ENCODE data around the gene ASF1B. TPM values are rescaled to one million over a fixed set of nuclear protein-coding genes. Genes with fewer than 3 reads are reported as not detected.
A peak's percentile ranks its signal among the peaks of the same experiment; 100 is the strongest.

The ASF1B gene
- polyA plus RNA-seq, 3 donors = 15.5 to 23.0 (median 20.0) TPM

DNA sequence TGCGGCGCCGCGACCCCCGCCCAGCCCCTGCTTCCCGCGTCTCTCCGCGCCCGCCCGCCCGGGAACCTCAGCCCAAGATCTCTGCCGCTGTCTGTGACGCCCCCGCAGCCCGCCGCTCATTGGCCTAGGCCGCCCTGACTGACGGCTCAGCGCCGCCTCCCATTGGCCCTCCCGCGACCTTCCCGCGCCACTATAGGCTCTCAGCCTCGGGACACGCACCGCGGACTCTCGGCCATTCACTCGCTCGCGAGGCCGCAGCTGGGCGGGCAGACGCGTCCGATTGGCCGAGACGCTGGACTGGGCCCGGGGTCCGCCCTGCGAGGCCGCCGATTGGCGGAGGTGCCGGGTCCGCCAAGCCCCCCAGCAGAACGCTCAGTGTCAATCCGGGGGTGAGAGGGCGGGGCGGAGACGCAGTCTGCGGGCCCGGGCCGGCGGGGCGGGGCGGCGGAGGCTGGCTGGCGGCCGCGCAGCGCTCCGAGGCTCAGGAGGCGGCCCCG is 18.7 kb downstream of the ASF1B start, which contains the start of gene PRKACA:
TSS of gene PRKACA (minus strand) at position 95 of the 497 bp plus-strand sequence. CDS start 215 bp downstream, outside the sequence.
- peak; percentile 86 to 99 (median 98) for DNase-seq (ENCODE audit: extremely low read depth in 1 of 11, low read depth in 9 of 11, low spot score in 4 of 11)

DNA sequence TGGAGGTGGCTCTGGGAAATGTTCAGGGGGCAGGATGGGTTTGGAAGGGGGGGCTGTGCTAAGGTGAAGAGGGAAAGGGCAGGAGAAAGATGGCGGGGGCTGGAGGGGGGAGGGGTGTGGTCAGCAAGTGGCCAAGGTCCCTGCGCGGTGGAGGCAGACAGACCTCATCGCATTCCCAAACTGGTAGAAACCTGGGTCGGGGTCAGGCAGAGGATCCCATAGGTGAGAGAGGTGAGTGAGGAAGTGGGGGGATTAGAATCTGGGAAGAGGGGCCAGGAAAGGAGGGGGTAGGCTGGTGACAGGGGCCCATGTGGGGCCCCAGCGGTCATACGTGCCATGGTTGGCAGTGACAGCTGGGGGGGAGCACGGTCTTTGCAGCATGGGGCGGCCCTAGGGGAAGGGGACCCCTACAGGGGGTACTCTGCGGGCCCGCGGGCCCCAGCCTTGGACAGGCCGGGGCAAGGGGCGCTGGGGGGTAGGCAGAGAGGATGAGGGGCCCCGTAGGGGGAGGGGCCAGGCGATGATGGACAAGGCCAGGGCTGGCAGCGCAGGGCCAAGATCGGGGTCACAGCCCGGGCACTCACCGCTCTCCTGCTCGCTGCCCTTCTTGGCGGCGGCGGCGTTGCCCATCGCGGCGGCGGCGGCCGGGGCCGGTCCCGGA is 19.3 kb downstream of the ASF1B start:
- no peak for DNase-seq (ENCODE audit: extremely low read depth in 1 of 11, low read depth in 9 of 11, low spot score in 4 of 11)

DNA sequence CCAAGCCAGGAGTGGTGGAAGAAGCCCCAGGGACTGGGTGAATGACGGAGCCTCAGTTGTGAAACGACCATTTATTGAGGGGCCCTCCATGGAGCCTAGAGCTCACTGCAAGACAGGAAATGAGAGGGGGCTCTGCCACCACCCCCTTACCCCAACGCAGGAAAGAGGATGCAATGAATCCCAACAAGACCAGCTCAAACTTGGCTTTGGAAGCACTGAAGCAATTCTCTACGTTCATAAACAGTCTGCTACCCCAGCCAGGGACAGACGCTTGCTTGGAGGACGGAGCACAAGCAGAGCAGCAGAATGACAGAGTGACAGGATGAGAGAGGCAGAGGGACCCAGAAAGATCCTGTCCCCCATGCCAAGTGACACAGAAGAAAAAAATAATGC is 19.9 kb downstream of the ASF1B start:
- DNase-seq (ENCODE audit: extremely low read depth in 1 of 11, low read depth in 9 of 11, low spot score in 4 of 11) = no peak

DNA sequence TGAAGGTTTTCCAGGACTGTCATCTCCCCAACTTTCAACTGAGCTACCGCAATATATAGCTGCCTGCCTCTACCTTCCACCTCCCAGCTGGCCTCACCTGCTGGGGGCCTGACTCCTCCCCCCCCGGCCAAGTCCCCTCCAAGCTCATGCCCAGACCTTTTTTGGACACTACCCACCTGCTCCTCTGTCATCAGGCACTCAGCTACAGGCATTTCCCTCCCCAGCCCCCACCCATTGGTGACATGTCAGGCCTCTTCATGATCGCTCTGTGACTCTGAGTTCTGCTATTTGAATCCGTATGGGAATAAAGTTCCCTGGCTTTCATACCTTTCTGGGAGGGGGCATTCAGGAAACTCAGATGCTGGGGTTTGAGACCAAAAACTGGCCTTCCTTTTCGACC is 20.6 kb downstream of the ASF1B start:
- DNase-seq (ENCODE audit: extremely low read depth in 1 of 11, low read depth in 9 of 11, low spot score in 4 of 11) = no peak

DNA sequence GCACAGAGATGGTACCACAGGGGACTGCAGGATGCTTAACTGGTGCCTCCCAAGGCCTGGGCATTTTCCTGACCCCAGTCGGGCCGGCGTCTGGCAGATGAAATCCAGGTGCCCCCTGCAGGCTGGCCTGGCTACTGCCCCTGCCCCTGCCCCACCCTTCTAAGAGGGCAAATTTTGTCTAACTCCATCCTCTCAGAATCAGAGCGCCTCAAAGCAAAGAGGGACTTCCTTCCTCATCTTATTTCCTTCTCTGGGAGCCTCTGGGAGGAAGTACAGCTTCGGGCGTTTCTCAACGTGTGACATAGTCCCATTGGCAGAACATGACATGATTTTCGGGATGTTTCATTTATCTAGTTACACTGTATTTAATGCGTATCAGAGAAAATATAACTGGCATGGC is 21.5 kb downstream of the ASF1B start:
- no peak for DNase-seq (ENCODE audit: extremely low read depth in 1 of 11, low read depth in 9 of 11, low spot score in 4 of 11)

DNA sequence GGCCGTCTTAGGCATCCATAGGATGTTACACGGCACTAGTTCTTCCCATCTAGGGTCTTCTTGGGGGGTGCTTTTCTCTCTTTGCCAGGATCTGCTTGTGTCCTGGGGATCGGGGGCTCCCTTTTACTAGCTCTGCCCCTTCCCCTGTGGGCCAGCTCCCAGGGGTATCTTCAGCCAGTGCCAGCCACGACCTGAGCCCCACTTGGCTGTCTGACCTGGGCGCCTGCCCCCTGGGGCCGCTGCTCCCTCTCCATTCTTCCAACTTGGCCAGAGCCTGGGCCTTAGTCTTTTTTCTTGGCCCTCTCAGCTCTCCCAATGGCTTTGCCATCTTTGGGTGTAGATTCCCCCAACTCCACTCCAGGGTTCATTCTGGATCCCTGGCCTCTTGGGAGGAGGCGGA is 21.9 kb downstream of the ASF1B start:
- DNase-seq (ENCODE audit: extremely low read depth in 1 of 11, low read depth in 9 of 11, low spot score in 4 of 11) = no peak

DNA sequence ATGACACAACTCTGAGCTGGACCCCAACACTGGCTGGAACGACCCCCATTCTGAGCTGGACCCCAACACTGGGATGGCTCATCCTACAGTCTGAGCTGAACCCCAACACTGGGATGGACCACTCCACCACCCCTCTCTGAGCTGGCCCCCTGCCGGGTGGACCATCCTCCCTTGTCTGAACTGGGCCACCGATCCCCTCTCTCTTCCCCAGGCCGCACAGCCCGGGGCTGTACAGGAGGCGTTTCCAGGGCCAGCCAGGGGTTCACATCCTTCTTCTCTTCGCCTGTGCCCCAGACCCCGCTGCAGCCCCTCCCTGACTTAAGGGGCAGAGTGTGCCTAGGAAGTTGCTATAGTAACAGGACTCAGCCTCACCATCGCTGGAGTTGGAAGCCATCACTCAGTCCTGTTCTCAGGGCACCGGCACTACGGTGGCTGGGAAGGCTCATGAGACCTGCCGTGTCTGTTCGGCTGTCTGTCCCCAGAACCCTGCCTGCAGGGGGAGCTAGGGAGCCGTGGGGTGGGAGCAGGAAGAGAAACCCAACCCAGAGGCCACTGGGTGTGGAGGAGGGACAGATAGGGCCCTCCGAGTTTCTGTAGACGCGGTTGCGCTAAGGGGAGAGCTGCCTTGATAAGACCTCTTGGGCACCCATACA is 22.5 kb downstream of the ASF1B start:
- no peak for DNase-seq (ENCODE audit: extremely low read depth in 1 of 11, low read depth in 9 of 11, low spot score in 4 of 11)

DNA sequence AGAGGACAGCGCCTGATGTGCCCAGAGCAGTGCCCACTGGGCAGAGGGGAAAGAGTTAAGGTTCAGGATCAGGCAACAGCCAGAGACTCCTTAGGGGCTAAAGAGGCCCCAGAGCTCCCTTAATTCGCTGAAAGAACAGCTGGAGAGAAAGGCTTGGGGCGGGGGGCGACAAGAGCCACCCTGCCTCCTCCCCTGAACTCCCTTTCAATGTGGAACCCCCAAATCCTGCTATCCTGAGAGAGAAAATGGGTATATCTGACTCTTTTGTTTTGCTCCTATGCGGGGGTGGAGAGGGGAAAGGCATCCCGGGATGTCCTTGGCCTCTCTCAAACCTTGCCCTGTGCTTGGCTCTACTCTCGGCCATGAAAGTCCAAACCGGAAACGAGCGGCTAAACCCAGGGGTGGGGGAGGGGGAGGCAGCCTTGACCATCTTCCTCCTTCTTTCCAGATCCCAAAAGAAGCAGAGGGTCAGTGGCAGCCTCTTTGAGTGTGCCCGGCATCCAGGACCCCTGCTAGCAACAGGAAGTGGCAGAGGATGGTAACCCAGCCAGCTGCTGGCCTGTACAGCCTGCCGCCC is 23.5 kb downstream of the ASF1B start:
- DNase-seq (ENCODE audit: extremely low read depth in 1 of 11, low read depth in 9 of 11, low spot score in 4 of 11) = peak in 1 of 11 donors; percentile 22

DNA sequence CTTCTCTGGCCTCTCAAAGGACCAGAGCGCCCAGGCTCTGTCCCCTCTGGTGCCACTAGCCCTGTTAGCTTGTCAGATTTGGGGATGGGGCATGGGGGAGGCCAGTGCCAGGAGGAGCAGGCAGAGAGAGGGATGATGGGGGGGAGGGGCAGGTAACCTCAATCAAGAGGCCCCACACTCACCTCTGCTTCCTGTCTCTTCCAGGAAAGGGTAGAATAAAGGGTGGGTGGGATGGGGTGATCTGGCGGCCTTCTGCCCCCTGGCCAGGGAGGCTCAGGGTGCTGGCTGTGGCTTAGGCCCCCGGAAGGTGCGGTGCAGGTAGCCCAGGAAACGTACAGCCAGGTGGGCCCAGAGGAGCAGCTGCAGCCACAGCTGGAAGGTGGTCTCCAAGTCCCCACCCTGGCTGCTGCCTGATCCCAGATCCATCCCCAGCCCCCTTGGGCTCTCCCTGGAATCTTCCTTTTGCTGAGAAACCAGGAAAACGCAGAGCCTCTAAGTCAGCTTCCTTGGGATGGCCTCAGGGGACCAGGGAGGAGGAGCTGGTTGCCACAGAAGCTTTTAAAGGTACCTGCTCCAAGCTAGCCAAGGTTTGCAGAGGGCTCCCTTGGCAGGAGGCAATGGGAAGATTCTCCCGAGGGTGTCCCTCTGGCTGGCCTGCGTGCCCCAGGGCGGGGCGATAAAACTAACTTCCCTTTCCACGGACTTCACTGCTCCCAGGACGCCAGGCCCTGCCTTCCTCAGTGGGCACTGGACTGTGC is 24.2 kb downstream of the ASF1B start:
- no peak for DNase-seq (ENCODE audit: extremely low read depth in 1 of 11, low read depth in 9 of 11, low spot score in 4 of 11)

DNA sequence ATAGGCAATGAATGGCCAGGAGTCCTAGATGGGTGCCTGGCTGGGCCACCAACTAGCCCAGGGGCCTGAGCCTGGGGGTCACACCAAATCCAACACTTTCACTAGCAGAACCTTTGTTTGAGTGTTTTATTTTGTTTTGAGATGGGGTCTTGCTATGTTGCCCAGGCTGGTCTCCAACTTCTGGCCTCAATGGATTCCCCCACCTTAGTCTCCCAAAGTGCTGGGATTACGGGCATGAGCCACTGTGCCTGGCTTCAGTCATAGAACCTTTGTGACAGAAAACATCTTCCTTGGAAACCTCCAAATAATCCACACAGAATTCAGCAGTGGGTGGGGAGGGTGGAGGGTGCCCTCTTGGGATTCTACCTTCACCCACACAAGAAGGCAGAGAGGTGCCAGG is 24.9 kb downstream of the ASF1B start:
- DNase-seq (ENCODE audit: extremely low read depth in 1 of 11, low read depth in 9 of 11, low spot score in 4 of 11) = no peak

DNA sequence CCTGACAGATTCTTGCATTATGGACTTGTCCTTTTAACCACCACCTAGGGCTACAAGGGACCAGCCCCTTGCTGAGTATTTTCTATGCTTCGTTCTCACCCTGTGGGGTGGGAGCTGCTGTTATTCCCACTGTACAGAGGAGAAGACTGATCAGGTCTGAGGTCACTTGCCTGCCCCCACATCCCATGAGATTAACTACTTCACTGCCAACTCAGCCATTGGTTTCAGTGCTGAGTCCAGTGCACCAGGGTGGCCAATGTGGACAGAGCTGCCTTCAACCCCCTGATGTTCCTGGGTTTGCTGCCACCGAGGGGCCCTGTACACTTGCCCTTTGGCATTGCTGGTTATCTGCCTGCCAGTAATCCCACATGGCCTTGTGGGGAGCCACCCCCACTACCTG is 25.7 kb downstream of the ASF1B start:
- DNase-seq (ENCODE audit: extremely low read depth in 1 of 11, low read depth in 9 of 11, low spot score in 4 of 11) = no peak

DNA sequence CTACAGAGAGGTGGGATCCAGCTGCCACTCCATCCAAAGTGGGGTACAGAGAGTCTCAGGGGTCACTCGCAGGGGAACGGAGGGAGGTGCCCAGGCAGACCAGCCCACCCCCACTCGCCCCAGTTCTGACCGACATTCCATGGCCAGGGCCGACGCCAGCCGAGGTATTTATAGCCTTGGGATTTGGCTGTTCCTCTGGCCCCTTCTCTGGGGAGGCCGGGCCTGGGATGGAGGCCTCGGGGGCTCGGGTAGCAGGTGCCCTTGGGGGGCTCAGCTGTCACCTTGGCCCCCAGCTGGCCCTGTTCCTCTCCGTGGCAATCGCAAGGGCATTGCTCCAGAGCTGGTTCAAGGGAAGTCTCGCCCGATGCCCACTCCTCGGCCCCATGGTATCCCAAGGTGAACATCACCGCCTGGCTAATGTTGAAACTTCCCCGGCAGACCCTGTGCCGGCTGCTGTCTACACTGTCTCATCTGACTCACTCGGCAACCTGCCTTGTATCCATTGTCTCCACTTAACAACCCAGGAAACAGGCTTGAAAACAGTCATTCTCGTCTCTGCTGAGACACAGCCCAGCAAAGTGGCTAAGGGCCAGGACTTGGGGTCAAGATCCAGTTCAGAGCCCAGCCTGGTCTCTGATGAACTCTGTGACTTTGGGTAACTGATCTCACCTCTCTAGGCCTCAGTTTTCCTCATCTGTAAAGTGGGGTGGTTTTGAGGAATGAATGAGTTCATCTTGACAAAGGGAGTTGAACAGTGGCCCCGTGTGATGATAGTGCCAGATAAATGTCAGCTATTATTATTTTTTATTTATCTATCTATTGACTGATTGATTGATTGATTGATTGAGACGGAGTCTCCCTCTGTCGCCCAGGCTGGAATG is 28.6 kb downstream of the ASF1B start:
- DNase-seq (ENCODE audit: extremely low read depth in 1 of 11, low read depth in 9 of 11, low spot score in 4 of 11) = no peak

DNA sequence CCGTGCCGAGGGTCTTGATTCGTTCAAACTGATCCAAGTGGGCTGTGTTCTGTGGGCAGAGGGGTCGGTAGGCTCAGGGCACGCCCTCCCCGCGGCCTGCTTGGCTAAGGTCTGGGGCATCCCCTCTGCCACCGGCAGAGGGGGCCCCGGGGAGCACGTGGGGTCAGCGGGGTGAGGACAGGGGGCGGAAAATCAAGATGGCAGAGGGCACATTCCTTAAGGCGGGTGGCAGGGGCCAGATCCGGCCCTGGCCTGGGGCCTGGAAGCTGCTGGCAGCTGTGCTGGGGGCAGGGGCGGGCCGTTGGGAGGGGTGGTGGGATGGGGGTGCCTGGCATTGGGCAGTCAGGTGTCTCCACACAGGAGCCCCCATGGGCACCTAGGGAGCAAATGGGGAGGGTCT is 29.5 kb downstream of the ASF1B start:
- DNase-seq (ENCODE audit: extremely low read depth in 1 of 11, low read depth in 9 of 11, low spot score in 4 of 11) = no peak

DNA sequence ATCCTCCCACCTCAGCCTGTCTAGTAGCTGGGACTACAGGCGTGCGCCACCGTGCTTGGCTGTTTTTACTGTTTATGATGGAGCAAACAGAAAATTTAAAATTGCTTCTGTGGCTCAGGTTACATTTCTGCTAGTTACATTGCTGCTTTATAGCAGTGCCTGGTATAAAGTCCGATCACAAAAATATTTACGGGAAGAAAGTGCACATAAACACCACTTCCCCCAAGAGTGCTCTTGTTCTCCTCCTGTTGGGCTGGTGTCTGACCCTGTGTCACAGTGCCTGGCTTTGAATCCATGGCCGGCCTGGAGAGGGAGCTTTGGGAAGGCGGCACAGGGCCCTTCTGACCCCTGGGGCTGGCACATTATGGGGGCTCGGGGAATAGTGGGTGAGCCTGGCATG is 30.7 kb downstream of the ASF1B start:
- no peak for DNase-seq (ENCODE audit: extremely low read depth in 1 of 11, low read depth in 9 of 11, low spot score in 4 of 11)

DNA sequence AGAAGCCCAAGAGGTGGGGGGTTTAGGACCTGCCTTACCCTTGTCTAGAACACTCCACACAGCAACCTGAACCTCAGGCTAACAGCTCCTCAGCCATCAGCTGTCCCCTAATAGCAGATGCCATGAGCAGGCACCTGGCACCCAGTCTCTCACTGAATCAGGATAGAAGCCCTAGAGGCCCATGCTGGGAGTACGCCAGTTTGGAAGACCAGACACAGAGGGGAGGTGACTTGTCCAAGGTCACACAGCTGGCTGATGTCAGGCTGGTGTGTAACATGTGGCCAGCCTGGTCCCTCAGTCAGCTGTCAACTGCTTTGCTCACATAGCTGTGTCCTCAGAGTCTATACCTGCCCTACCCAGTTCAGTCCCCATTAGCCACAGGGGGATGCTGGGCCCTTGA is 33.1 kb downstream of the ASF1B start:
- DNase-seq (ENCODE audit: extremely low read depth in 1 of 11, low read depth in 9 of 11, low spot score in 4 of 11) = no peak

DNA sequence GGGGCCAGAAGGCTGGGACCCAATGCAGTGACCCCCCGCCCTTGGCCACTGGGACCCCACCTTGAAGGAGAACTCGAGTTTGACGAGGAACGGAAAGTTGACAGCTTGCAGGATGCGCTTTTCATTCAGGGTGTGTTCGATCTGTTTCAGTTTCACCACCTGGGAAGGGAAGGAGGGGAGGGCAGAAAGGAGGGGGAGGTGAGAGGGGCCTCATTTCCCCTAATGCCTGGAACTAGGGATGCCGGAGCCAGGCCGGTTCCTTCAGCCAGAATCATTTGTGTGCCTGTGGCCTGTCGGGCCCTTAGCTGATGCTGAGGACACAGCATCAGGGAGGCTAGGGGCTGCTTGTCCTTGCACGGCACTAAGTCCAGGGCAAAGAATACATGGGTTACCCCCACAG is 33.6 kb downstream of the ASF1B start:
- DNase-seq (ENCODE audit: extremely low read depth in 1 of 11, low read depth in 9 of 11, low spot score in 4 of 11) = no peak

DNA sequence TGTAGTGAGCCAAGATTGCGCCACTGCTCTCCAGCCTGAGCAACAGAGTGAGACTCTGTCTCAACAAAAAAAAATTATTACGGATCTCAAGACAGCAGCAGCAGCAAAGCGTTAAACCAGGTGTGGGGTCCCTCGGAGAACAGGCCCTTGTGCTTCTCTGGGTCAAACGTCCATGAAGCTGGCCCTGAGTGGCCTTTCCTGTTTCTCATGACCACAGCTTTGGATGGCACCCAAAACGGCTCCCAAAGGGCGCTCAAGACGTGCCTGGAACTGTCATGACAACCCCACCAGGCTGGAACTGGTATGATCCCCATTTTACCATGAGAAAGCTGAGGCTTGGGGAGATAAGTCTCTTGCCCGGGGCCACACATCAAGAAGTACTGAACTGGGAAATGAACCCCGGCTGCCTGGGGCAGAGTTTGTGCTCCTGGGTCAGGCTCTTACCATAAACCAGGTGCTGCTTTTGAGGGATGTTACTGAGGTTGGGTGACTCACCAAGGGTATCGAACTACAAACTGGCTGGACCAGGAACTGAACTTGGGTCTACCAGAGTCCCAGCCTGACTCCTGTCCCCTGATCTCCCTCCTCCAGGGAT is 34.2 kb downstream of the ASF1B start:
- DNase-seq (ENCODE audit: extremely low read depth in 1 of 11, low read depth in 9 of 11, low spot score in 4 of 11) = no peak

DNA sequence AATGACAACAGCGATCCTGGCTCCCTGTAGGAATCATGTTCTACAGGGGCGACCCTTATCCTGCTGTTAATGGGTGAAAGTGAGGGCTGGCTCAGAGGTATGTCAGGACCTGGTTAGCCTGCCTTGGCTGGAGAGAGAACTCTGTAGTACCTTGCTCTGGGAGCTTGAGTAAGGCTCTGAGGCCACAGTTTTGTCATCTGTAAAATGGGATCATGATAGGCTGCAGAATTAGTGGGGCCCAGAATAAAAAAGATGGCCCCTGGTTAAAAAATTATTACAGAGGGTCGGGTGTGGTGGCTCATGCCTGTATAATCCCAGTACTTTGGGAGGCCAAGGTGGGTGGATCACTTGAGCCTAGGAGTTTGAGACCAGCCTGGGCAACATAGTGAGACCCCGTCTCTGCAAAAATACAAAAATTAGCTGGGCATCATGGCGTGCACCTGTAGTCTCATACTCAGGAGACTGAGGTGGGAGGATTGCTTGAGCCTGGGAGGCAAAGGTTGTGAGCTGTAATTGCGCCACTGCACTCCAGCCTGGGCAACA is 35.3 kb downstream of the ASF1B start:
- DNase-seq (ENCODE audit: extremely low read depth in 1 of 11, low read depth in 9 of 11, low spot score in 4 of 11) = no peak
